ENCODE measurements around the gene FBXO28.
A peak's percentile ranks its signal among the peaks of the same experiment; 100 is the strongest.

Gene FBXO28

DNA sequence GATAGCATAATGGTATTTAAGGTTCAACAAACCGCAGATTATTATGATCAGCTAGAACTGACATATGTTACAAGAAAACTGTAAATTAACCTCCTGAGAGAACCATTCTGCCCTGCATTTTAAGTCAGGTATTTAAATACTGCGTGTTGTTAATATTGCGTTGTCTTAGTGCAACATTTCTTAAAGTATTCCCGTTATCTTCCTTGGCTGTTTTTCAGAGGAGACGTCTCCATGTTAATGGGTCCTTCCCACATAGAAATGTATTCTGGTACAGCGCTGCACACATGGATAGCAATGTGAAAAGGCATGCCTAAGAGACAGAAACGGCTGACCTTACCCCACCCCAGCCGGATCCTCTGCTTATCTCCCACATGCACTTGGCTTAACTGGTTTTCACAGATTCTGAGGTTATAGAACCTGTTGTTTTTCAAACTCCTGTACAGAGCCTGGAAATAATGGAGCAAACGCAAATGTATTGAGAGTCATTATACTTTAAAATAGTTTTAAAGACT is 46.3 kb downstream of the FBXO28 start:
- no peak for DNase-seq

- no peak for DNase-seq
These were observed 48.9 kb downstream of the FBXO28 start for GRCh38 chr1:224162768-224163167.

GRCh38 chr1:224163311-224163710 is 49.4 kb downstream of the FBXO28 start:
- no peak for DNase-seq

GRCh38 chr1:224168859-224169380 is 55.0 kb downstream of the FBXO28 start:
- DNase-seq: no peak

GRCh38 chr1:224169718-224170270 is 55.9 kb downstream of the FBXO28 start:
- no peak for DNase-seq

DNA sequence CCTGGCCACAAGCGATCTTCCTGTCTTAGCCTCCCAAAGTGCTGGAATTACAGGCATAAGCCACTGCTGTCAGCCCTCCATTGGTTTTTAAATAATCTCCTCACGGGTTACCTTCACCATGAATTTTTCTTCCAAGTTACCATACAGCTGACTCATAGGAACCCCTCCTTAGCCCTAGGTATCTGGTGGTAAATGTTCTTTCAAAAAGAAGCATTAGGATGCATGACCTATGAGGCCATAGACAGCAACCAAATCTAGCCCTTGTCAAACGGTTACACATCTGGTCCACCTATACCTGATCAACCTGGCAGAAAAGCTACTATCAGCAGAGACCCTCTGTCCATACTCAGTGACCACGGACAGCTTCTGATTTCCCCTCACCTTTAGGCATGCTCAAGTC is 56.4 kb downstream of the FBXO28 start:
- no peak for DNase-seq

DNA sequence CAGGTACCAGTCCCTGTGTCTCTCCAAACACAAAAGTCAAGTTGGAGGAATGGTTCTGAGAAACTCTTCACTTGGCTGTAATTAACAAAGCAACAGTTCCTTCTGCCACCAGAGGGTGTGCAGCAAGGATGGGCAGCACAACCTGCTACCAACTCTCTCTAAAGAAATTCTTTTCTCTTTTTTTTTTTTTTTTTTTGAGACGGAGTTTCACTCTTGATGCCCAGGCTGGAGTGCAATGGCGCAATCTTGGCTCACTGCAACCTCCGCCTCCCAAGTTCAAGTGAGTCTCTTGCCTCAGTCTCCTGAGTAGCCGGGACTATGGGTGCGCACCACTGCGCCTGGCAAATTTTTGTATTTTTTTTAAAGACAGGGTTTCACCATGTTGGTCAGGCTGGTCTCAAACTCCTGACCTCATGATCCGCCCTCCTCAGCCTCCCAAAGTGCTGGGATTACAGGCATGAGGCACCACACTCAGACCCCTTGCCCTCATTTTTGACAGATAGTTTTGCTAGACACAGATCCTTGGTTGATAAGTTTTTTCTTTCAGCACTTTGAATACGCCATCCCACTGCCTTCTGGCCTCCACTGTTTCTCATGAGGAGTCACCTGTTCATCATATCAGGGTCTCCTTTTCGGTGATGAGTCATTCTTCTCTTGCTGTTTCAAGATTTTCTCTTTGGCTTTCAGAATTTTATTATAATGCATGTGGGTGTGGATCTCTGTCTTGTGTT is 57.0 kb downstream of the FBXO28 start:
- DNase-seq: no peak

- no peak for DNase-seq
These were observed 58.3 kb downstream of the FBXO28 start for GRCh38 chr1:224172229-224172628.

DNA sequence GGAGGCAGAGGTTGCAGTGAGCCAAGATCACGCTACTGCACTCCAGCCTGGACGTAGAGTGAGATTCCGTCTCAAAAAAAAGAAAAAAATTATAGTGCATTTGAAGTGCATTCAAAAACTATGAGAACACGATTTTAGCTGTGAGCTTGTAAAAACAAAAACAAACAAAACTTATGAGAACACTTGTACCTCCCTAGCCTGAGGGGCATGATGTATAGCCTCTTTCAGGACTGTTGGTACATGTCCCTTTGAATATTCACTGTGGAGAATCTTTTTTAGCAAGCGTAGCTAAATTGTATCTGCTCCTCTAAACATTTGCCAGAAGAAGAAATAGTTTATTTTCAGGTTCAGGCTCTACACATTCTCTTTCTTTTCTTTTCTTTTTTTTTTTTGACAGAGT is 59.6 kb downstream of the FBXO28 start:
- DNase-seq: no peak

- DNase-seq: peak; percentile 78
These were observed 61.7 kb downstream of the FBXO28 start for GRCh38 chr1:224175617-224176016.

DNA sequence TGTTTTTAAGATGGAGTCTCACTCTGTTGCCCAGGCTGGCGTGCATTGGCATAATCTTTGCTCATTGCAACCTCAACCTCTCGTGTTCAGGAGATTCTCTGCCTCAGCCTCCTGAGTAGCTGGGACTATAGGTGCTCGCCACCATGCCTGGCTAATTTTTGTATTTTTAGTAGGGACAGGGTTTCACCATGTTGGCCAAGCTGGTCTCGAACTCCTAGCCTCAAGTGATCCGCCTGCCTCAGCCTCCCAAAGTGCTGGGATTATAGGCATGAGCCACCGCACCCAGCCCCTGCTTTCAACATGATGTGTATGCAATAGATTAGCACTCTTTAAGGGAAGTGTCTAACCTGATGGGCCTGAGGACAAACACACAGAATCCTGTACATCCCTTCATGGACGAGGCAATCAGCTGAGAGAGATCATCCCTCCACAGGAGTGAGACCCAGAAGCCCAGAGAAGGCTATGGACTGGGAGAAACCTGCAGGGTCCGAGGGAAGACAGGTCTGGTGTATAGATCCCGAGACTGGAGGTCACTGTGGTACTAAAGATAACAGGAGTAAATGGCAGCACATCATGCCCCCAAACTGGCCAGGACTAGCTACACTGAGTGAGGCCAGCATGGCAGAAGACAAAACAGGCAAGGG is 63.6 kb downstream of the FBXO28 start:
- DNase-seq: no peak

DNA sequence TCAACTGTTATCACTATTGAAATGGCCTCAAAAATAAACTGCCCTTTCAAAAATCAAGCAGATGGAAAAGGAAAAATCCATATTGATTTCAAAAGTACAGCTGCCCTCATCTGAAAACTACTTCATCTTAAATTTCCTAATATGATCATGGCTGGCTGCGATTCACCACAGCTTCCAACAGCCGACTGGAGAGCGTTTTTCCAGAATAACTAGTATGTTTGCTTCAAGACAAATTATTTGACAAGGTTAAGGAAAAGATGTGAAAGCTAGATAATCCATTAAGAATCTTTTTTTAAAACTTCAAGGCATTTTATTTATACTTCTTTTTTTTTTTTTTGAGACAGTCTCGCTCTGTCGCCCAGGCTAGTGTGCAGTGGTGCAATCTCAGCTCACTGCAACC is 65.0 kb downstream of the FBXO28 start:
- no peak for DNase-seq

DNA sequence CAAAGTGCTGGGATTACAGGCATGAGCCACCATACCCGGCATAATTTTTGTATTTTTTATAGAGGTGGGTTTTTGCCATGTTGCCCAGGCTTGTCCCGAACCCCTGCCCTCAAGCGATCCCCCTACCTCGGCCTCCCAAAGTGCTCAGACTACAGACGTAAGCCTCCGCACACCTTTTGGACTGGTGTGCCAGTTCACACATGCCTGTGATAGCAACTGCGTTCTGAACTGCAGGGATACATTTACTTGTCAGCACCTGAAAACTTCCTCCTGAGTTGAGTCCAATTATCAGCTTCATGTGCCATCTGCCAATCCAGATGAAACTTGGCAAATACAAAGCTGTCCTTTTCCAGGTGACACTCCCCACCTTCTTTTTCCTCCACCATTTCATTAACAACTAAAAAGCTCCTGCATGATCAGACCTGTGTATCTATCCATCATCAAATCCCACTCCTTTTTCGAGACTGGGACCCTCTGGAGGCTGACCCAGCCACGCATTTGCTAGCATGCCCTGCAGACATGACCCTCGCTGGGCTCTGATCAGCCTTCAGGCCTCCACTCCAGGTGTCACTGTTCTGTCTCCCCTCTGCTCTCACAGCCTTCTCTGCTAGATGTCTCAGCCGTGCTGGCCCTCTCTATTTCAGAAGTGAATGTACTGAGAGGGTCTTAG is 67.0 kb downstream of the FBXO28 start:
- DNase-seq: no peak

- no peak for DNase-seq
These were observed 67.5 kb downstream of the FBXO28 start for GRCh38 chr1:224181453-224181810.

GRCh38 chr1:224182057-224182865 is 68.3 kb downstream of the FBXO28 start:
- DNase-seq: no peak

DNA sequence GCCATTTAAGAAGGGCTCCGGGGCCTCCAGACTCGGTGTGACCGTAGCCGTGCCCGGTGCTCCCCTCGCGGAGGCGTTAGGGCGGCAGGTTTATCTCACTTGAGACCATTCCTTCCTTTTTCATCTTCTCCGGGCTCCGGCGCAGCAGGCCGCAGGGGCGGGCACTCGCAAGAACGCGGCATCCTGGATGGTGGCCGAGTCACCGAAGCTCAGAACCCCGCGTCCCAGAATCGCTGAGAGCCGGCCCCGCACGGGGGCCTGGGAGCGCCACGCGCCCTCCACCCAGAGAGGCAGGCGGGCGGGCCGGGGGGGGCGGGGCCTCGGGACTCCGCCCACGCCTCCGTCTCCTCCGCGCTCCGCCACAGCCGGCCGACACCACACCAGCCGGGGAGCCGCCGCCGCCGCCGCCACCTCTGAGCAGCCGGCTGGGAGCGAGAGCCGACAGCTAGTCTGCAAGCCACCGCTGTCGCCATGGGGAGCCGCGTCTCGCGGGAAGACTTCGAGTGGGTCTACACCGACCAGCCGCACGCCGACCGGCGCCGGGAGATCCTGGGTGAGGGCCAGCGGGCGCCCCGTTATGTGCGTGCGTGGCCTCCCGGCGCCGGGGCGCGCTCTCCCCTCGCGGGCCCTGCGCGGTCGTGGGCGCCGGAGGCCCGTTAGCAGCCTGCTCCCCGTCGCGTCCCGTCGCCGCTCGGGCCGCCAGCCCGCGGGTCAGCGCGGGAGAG is 69.1 kb downstream of the FBXO28 start, which contains the start of gene DEGS1:
TSS of gene DEGS1 (plus strand) at position 375 of the 725 bp plus-strand sequence. CDS start at position 472, 97 bp downstream.
- peak; percentile 95 for DNase-seq

GRCh38 chr1:224183591-224184312 is 69.8 kb downstream of the FBXO28 start:
- peak; percentile 91 for DNase-seq

GRCh38 chr1:224185208-224185607 is 71.3 kb downstream of the FBXO28 start:
- DNase-seq: no peak

DNA sequence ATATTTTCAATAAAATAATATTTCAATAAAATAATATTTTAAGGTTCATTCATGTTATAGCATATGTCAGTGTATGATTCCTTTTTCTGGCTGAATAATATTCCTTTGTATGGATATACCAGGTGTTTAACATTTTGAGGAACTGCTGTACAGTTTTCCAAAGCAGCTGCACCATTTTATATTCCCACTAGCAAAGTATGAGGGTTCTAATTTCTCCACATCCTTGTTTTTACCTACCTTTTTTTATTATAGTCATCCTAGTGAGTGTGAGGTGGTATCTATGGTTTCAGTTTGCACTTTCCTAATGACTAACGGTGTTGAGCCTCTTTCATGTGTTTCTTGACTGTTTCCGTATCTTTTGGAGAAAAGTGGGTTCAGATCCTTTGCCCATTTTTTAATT is 74.4 kb downstream of the FBXO28 start:
- DNase-seq: no peak

- no peak for DNase-seq
These were observed 75.7 kb downstream of the FBXO28 start for GRCh38 chr1:224189561-224189960.
